Kidney (tissue), 14 donors: Measurements from ENCODE around the gene ACSM3. TPM values are rescaled to one million over a fixed set of nuclear protein-coding genes. Genes with fewer than 3 reads are reported as not detected.
A peak's percentile ranks its signal among the peaks of the same experiment; 100 is the strongest.

Experiments used
- DNase-seq, 5 donors: peaks; one replicate each; pipeline ENCODE4 v3.0.0-alpha.2; 2013 to 2020
- FAIRE-seq: peaks from 2 replicates; lab custom pipeline; 2012; peaks lifted over from hg19 to GRCh38; lab: Jason Lieb, UNC
- H3K27ac ChIP-seq, 2 donors: one replicate each; pipeline ENCODE4 v1.7.0; 2013; ENCODE audit warnings: low read depth in 2 of 2, low read length in 2 of 2, inconsistent platforms in 1 of 2
- H3K27me3 ChIP-seq: one replicate; pipeline ENCODE4 v1.7.1; 2013; ENCODE audit warnings: low read length, inconsistent platforms; ENCODE audit not compliant: control insufficient read depth, insufficient read depth
- H3K36me3 ChIP-seq, 3 donors: one replicate each; pipeline versions ENCODE4 v1.7.0 to v1.7.1; 2013; ENCODE audit warnings: low read length in 3 of 3, control low read depth in 1 of 3, inconsistent platforms in 1 of 3; ENCODE audit not compliant: insufficient read depth in 3 of 3, control insufficient read depth in 2 of 3
- H3K4me1 ChIP-seq, 3 donors: one replicate each; pipeline versions ENCODE4 v1.7.0 to v1.7.1; 2013; ENCODE audit warnings: low read length in 3 of 3, inconsistent platforms in 1 of 3, low read depth in 1 of 3; ENCODE audit not compliant: control insufficient read depth in 2 of 3, insufficient read depth in 2 of 3
- H3K4me3 ChIP-seq, 3 donors: one replicate each; pipeline versions ENCODE4 v1.7.0 to v1.8.1; 2013; ENCODE audit warnings: low read length in 3 of 3, control low read depth in 1 of 3, inconsistent platforms in 1 of 3
- H3K9ac ChIP-seq, 3 donors: one replicate each; pipeline versions ENCODE4 v1.7.0 to v1.7.1; 2013; ENCODE audit warnings: low read length in 3 of 3, control low read depth in 1 of 3, inconsistent platforms in 1 of 3
- H3K9me3 ChIP-seq, 3 donors: one replicate each; pipeline versions ENCODE4 v1.7.0 to v1.7.1; 2013; ENCODE audit warnings: low read length in 3 of 3, control low read depth in 1 of 3, inconsistent platforms in 1 of 3; ENCODE audit not compliant: control insufficient read depth in 2 of 3, insufficient read depth in 1 of 3
- intact Hi-C: fragments of 100-400 bp; cut with DNase I; formaldehyde crosslinking; loops from one replicate; pipeline ENCODE4 v1.11.1; 2022
- polyA plus RNA-seq: library from polyadenylated mRNA; stranded (reverse); fragments of 350-450 nt; fragmentation: Illumina TruSeq; extraction: RNeasy Lipid Tissue Mini Kit (QIAGEN cat#74804); gene quantifications from one replicate; pipeline ENCODE4 v1.2.3, GENCODE V29; 2014; ENCODE audit warnings: low read depth, low replicate concordance; ENCODE audit not compliant: insufficient read depth
- total RNA-seq: library from RNA; stranded (reverse); fragmentation: NEBNext Ultra II Directional; extraction: Animal tissue kit (Norgen Biotek cat#: 25700); gene quantifications from one replicate; pipeline ENCODE4 v1.2.1, GENCODE V29; 2021
- TF ChIP-seq, protein P1 (sequence below): IDR thresholded peaks from 3 replicates; pipeline ENCODE4 v1.5.1; 2012; ENCODE audit warnings: mild to moderate bottlenecking, moderate library complexity, borderline replicate concordance; ENCODE audit not compliant: insufficient read depth; ENCODE audit errors: extremely low read depth
- donor health status: control.
- donor health status: control.
- donor health status: control.
- donor health status: control.
- donor health status: control.
- donor health status: DM: yes; HTN: yes; CAD: no.
- donor health status: Normal renal cell carcinoma (clear cell type).

The ACSM3 gene
- total and polyA plus RNA-seq, 2 donors from 2014 or later: 31.5 to 139 TPM

DNA sequence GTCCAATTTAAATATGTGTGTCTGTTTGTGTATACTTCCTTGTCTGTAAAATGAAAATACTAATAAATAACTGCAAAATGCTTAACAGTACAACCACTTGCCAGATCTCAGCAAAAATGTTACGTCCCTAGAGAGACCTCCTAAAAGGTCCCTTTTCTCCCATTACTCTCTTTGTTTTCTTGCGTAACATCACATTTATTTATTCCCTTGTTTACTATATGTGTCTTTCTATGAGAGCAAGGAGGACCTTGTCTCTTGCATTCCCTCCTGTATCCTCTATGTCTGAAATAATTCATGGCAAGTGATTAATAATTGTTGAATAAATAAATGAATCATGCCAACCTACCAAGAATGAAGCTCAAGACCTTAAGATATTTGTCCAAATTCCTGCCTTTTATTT is 1.9 kb downstream of the ACSM3 start:
- Histone ChIP-seq H3K27ac (no peak overlapping the region), H3K27me3 (no peaks in the 10 kb centered on the region), H3K9ac (no peak overlapping the region), H3K9me3 (no peaks in the 10 kb centered on the region), H3K4me1 (peaks cover 0 to 19% (median 5%) of the 10 kb centered on the region in 3 donors), H3K4me3 (peak overlapping the region in 2 of 3 donors; percentile 3 to 65), H3K36me3 (peaks cover 0 to 4% (median 0%) of the 10 kb centered on the region in 3 donors)
- TF ChIP-seq, protein P1, sequence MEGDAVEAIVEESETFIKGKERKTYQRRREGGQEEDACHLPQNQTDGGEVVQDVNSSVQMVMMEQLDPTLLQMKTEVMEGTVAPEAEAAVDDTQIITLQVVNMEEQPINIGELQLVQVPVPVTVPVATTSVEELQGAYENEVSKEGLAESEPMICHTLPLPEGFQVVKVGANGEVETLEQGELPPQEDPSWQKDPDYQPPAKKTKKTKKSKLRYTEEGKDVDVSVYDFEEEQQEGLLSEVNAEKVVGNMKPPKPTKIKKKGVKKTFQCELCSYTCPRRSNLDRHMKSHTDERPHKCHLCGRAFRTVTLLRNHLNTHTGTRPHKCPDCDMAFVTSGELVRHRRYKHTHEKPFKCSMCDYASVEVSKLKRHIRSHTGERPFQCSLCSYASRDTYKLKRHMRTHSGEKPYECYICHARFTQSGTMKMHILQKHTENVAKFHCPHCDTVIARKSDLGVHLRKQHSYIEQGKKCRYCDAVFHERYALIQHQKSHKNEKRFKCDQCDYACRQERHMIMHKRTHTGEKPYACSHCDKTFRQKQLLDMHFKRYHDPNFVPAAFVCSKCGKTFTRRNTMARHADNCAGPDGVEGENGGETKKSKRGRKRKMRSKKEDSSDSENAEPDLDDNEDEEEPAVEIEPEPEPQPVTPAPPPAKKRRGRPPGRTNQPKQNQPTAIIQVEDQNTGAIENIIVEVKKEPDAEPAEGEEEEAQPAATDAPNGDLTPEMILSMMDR: no peak
- FAIRE-seq: no peak
- intact Hi-C loops: no loop called here
- DNase-seq: no peak

DNA sequence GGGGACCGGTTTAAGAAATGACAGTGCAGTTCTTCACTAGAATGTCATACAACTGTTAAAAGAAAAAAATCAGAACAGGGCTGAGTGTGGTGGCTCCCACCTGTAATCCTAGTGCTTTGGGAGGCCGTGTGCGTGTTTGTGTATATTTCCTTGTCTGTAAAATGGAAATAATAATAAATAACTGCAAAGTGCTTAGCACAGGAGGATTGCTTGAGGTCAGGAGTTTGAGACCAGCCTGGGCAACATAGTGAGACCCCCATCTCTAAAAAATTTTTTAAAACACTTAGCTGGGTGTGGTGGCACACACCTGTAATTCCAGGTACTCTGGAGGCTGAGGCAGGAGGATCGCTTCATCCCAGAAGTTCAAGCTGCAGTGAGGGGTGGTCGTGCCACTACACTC is 2.5 kb downstream of the ACSM3 start:
- DNase-seq (no peak), FAIRE-seq (no peak)
- H3K36me3 ChIP-seq: peaks cover 0 to 4% (median 0%) of the 10 kb centered on the region in 3 donors
- no peak overlapping the region for H3K27ac ChIP-seq
- peaks cover 0 to 16% (median 5%) of the 10 kb centered on the region in 3 donors for H3K4me1 ChIP-seq
- no peak overlapping the region for H3K4me3 ChIP-seq
- H3K27me3 ChIP-seq: no peaks in the 10 kb centered on the region
- no peaks in the 10 kb centered on the region for H3K9me3 ChIP-seq
- intact Hi-C loops: no loop called here
- no peak overlapping the region for H3K9ac ChIP-seq
- TF ChIP-seq, protein P1: no peak

DNA sequence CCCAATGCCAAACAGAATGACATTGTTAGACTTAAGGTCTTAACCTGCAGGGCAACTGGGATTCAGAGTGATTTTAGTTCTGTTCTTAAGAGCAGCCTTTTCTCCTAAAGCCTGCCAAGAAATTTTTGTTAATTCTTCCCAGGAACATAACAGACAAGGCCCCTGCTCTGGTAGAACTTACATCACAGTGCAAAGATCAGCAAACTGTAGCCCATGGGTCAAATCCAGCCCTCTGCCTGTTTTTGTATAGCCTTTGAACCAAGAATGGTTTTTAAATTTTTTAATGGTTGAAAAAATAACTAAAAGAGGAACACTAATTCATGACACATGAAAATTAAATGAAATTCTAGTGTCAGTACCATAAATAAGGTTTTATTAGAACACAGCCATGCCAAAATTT is 3.8 kb downstream of the ACSM3 start:
- TF ChIP-seq, protein P1: no peak
- Histone ChIP-seq H3K27ac (peak overlapping the region in 1 of 2 donors; percentile 28), H3K9ac (no peak overlapping the region), H3K27me3 (no peaks in the 10 kb centered on the region), H3K9me3 (no peaks in the 10 kb centered on the region), H3K4me3 (no peak overlapping the region), H3K4me1 (peaks cover 0 to 14% (median 5%) of the 10 kb centered on the region in 3 donors), H3K36me3 (peaks cover 0 to 4% (median 0%) of the 10 kb centered on the region in 3 donors)
- FAIRE-seq (no peak), DNase-seq (no peak)
- intact Hi-C loops: no loop called here

DNA sequence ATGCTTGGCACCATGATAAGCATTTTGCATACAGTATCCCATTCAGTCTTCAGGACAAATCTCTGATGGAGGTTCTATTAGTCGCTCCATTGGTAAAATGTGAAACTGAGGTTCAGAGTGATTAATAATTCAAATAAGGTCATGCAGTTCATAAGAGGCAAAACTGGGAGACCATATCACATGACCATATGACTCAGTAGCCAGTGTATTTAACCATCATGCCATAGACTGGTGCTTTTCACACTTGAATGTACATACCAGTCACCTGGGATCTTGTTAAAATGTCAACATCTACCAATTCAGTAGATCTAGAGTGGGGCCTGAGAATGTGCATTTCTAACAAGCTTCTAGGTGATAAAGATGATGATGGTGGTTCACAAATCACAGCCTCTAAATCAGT is 4.3 kb downstream of the ACSM3 start:
- Histone ChIP-seq H3K4me3 (no peak overlapping the region), H3K4me1 (peaks cover 0 to 8% (median 5%) of the 10 kb centered on the region in 3 donors), H3K36me3 (peaks cover 0 to 4% (median 0%) of the 10 kb centered on the region in 3 donors), H3K27me3 (no peaks in the 10 kb centered on the region), H3K9ac (no peak overlapping the region), H3K9me3 (no peaks in the 10 kb centered on the region), H3K27ac (peak overlapping the region in 1 of 2 donors; percentile 28)
- DNase-seq (no peak), FAIRE-seq (no peak)
- TF ChIP-seq, protein P1: no peak
- intact Hi-C loops: no loop called here
